GM19238 (cell line): Measurements from ENCODE around the gene DPPA4.
"Not testable (repeated sequence)": the region's sequence is repeated elsewhere in the genome, so short reads cannot be mapped to it uniquely, and the experiment has no call there.

Source experiments
- DNase-seq: peaks from one replicate; pipeline ENCODE4 v3.0.0; 2011; ENCODE audit warnings: low spot score; ENCODE audit not compliant: insufficient read length

DPPA4 gene, protein sequence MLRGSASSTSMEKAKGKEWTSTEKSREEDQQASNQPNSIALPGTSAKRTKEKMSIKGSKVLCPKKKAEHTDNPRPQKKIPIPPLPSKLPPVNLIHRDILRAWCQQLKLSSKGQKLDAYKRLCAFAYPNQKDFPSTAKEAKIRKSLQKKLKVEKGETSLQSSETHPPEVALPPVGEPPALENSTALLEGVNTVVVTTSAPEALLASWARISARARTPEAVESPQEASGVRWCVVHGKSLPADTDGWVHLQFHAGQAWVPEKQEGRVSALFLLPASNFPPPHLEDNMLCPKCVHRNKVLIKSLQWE

DNA sequence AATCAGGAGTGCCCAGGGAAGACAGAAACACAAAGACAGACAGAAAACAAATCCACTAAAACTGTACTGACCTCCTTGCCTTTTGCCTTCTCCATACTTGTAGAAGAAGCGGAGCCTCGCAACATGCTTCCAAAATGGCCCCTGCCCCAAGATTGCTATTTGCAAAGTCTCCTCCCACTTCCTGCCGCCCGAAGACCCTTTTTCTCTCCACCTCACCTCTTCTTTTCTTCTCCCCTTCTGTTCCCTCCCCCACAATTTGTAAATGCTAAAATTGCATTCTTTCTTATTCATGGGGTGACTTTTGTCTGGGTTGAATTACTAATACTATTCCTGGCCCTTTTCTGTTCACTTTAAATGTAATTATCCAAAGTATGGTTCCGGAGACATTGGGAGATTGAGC lies at the start of gene DPPA4:
Gene DPPA4, minus strand, starts transcription at position 154 of the 400 bp plus-strand sequence. Its CDS starts 29 bp downstream, at position 125.
- DNase-seq, result no peak

DNA sequence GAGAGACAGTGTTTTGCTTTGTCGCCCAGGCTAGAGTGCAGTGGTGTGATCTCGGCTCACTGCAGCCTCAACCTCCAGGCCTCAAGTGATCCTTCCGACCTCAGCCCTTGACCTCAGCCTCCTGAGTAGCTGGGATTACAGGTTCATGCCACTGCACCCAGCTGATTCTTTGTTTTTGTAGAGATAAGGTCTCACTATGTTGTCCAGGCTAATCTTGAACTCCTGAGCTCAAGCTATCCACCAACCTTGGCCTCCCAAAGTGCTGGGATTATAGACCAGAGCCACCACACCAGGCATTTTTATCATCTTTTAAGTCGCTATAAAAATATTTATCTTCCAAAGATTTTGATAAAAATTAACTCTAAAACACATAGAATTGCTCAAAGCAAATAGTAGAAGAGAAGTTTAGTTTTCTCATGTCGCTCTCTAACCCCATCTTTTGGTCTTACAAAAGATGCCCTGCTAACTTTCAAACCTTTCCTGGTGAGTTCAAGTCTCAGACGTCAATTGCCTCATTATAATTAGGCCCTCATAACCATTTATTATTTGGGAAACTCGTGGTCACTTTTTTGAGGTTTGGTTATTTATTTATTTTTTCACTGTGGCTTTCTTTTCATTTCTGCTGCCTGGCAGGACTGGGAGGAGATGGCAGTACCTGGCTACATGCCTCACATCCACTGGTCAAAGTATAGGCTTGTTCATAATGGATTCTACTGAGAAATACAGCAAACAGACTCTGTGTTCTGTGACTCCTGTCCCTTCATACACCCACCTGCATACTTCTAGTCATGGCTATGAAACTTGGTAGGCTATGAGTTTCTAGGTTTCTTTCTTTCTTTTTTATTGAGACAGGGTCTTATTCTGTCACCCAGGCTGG lies 48.3 kb upstream of the DPPA4 start:
- DNase-seq, result no peak

DNA sequence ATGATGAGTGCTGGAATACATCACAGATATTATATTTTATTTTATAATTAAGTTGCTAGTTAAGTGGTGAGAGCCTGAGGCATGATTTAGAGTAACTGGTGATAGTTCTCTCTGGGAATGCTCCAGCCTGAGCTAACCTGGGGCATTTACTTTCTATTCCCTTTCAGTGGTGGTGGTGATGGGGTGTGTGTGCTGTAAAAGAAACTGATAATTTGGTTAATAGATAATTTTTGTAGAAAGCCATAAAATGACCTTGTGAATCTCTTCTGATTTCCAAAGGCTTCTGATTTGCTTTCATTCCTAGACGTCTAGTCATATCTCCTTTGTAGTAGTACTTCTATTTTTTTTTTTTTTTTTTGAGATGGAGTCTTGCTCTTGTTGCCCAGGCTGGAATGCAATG lies 46.8 kb upstream of the DPPA4 start:
- no peak for DNase-seq

DNA sequence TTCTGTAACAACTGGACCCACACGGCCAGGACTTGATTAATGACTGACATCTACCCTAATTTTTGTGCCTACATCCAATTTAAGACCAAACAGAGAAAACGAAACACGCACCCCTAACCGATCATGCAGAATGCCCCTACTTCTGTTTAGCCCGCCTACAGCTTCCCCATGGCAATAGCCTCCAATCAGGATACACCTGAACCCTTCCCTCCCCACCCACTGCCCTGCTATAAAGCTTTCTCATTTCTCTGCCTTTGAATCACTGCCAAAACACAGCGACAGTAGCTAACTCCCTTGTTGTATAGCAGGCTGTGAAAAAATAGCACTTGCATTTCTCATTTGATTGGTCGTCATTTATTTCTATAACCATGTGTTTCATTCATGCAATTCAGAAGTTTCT lies 45.2 kb upstream of the DPPA4 start:
- no peak for DNase-seq

DNA sequence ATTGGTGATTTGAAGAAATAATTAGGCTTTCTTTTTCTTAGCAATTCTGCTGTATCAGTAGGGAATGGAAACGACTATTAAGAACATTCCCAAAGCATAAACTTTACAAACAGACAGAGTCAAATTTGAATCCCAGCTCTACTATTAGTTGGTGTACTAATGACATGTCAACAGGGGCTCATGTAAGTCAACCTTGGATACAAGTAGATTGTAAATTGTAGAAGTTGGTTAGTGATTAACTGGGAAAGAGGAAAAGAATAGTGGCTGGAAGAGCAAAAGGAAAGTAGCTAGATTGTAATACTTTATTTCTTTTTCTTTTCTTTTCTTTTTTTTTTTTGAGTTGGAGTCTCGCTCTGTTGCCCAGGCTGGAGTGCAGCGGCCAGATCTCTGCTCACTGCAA lies 38.6 kb upstream of the DPPA4 start:
- no peak for DNase-seq

DNA sequence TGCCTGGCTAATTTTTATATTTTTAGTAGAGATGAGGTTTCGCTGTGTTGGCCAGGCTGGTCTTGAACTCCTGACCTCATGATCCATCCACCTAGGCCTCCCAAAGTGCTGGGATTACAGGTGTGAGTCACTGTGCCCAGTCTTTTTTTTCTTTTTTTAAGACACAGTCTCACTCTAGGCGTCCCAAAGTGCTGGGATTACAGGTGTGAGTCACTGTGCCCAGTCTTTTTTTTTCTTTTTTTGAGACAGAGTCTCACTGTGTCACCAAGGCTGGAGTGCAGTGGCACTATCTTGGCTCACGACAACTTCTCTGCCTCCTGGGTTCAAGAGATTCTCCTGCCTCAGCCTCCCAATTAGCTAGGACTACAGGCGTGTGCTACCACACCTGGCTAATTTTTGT lies 37.1 kb upstream of the DPPA4 start:
- not testable (repeated sequence) for DNase-seq

DNA sequence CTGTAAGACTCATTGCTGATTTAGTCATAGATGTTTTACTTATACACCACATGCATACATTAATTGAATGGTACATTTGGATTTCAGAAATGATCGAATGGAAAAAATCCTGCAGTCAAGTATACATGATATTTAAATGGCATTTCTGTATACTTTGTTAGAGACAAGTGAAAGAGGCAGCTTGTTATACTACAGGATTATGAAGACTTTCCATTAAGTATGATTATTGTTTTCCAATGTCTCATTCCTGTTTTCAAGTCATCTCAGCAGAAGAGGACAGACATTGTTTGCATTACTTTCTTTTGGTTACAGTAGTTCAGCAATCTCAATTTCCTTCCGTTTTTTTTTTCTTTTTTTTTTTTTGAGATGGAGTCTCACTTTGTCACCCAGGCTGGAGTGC lies 36.6 kb upstream of the DPPA4 start:
- DNase-seq, result no peak

DNA sequence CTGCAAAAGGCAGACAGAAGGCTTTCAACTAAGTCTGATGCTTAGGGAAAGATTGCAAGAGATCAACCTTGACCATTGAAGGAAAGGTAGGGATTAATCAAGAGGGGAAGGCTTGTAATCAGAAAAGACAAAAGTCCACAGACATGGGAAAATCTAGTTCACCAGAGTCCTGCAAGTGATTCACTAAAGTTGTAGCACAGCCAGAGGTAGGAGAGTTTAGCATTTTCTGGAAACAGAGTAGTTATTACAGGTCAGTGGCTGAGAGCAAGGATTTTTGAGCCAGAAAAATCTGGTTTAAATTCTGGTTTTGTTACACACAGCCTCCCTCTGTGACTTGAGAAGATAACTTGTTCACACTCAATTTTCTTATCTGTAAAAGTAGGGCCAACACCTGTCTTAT lies 35.3 kb upstream of the DPPA4 start:
- no peak for DNase-seq

DNA sequence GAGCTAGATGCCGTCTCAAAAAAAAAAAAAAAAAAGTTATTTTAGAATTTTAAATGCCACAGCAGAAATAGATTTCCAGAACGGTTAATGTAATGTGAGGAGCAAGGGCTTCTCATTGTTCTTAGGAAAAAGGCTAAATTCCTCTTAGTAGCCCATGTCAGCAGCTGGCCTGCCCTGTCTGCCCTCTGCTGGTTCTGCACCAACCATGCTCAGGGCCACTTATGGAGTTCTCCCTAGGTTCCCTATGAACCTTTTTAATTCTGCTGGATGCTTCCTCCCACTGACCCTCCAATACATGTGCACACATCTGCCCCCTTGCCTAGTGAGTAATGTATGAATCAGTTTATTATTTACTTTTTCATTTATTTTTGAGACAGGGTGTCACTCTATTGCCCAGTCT lies 32.2 kb upstream of the DPPA4 start:
- DNase-seq, result no peak

DNA sequence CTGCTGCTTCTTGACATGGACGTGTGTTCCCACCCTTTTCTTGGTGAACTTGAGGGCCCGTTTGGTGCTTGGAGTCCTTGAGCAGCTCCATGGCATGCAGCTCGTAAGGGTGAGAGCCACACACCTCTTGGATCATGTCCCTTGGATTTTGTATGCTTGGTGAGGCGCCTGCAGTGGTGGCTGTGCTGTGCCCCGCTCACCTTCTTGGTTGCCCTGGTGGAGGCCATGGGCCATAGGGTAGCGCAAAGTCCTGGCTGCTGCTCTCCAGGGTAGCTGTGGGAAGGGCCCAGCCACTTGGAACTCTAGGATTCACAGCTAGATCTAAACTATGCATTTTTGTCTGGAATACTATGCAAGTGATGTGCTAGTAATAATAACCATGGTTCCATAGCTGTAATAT lies 26.7 kb upstream of the DPPA4 start:
- DNase-seq, result no peak

DNA sequence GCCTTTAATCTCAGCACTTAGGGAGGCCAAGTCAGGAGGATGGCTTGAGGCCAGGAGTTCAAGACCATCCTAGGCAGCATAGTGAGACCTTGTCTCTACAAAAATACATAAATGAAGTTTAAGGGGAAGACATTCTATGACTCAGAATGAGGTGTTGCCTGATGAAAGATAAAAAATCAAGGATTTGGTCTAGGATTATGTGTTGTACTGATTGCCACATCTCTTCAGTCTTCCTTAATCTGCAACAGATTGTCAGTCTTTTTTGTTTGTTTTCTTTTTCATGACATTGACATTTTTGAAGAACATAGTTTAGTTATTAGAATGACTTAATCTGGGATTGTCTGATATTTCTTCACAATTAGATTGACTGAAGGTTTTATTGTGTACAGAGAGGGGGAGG lies 26.3 kb upstream of the DPPA4 start:
- DNase-seq, result no peak

DNA sequence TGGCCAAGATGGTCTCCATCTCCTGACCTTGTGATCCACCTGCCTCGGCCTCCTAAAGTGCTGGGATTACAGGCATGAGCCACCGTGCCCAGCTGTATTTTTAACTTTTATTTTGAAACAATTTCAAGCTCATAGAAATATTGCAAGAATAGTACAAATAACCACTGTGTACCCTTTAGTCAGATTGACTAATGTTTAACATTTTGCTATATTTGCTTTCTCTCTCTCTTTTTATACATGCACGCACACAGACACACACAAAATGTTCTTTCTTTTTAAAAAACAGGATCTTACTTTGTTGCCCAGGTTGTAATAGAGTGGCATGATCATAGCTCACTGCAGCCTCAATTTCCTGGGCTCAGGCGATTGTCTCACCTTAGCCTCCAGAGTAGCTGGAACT lies 25.5 kb upstream of the DPPA4 start:
- DNase-seq, result no peak

DNA sequence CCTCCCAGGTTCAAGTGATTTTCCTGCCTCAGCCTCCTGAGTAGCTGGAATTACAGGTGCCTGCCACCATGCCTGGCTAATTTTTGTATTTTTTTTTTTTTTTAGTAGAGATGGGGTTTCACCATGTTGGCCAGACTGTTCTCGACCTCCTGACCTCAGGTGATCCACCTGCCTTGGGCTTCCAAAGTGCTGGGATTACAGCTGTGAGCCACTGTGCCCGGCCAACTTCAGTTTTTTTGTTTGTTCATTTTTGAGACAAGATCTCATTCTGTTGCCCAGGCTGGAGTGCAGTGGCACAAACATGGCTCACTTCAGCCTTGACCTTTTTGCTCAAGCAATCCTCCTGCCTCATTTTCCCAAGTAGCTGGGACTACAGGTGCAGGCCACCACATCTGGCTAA lies 21.5 kb upstream of the DPPA4 start:
- DNase-seq, result not testable (repeated sequence)

DNA sequence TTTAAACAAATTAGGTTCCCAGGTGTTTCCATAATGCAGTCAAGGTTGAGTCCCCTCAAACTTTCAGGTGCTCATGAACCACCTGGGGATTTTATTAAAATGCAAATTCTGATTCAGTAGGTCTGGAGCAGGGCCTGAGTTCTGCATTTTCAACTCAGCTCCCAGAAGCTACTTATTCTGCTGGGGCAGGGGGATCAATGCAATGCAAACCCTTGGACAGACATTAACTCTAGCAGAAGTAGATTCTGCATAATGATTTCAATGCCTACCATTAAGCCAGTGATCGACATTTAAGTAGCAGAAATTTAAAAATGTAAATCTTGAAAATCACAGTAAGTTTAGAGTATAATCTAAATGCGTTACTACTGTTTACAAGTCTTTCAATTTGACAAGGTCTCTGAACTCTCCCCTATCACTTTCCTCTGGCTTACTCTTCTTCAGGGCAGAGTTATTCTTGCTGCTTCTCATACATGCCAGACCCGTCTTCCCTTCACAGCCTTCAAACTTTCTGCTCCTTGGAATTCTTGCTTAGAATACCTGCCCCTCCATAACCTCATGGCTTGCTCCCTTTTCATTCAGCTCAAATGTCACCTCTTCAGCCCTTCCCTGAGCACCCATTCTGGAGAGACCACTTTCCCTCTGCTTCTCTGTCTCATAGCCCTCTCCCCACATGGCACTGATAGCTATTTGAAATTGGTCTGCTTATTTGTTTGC lies 19.3 kb upstream of the DPPA4 start:
- DNase-seq, result no peak

DNA sequence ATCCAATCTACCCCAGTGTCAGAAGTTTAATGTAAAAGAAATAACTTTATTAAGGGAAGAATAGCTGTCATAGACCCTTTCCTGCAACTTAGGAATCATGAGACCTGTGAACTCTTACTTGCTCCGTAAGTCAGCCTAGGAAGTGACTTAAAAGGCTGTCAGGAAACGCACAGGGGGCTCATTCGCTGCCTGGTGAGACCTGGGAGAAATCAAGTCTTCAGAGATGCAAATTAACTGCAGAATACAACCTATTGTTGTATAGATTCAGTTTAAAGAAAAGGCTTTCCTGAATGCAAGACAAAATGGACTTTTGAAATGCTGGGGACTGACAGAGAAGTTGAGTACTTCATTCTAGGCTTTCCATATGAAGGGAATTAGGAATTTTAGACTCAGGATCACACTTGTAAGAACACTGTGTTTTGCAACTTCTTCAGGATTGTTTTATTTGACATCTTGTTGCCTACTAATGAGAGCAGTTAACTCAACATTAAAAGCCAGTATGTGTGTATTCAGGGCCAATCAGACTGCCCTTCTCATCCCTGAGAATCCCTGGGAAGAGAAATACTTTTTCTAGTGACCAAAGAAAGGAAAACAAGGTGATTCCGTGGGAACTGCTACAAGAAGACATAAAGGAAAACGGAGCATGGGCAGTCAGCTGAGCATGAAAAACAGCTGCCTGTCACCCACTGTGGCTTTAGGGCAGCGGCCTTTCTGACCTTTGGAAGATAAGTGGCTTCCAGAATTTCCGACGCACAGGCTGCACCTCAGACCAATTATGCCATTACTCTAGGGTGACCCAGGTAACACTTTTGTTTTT lies 18.5 kb upstream of the DPPA4 start:
- DNase-seq, result no peak

DNA sequence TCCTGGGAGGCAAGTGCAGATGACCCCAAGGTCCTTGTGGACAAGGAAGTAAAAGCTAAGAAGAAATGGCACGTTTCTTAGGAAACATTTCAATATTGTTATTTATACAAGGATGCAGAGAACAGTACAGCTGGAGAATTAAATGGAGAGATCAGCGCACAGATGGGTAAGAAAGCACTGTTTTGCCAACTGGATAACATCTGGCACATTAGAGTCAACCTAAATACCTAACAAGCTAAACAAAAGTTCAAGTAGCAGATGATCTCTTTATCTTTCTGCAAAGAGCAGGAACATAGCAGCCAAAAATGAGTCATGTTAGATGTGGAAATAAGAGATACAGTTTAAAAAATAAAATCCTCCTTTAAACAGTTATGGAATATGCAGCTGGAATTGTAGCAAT lies 15.7 kb upstream of the DPPA4 start:
- DNase-seq, result no peak

DNA sequence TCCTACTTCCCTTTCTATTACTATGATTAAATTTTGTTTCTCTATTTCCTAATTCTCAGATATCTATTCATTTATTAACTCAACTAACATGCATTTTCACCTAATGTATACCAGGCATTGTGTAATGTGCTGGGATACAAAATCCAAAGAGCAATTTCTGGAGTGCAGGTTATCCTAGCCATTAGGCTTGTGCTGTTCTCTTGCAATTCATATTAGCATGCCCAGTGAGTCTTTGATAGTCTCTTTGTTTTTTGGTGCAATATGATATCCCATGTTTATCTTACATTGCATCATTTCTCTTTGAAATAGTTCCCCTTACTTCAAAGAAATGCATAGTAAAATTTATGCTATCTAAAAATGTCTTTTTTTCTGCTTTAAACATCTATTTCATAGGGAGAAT lies 13.9 kb upstream of the DPPA4 start:
- DNase-seq, result no peak

DNA sequence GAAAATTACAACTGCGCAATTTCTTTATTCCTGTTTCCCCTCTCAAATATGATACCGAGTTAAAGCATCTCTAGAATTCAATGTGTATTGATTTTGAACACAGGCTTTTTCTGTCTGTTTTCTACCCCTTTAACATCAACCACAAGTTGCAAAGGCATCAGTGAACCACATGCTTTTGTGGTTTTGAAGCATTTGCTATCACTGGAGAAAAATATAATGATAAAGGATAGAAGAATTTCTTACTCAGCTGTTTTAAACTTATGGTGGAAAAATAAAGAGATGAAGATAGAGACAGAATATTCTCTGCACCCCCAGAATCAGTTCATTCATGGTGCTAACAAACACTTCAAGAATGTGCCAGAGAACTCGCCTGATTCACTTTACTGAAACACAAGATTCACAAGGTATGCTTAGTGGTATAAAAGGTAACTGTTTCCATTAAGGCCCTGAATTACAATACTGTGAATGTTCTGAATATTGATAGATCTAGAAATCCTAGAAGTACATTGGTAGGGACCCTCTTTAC lies 9.5 kb upstream of the DPPA4 start:
- no peak for DNase-seq

DNA sequence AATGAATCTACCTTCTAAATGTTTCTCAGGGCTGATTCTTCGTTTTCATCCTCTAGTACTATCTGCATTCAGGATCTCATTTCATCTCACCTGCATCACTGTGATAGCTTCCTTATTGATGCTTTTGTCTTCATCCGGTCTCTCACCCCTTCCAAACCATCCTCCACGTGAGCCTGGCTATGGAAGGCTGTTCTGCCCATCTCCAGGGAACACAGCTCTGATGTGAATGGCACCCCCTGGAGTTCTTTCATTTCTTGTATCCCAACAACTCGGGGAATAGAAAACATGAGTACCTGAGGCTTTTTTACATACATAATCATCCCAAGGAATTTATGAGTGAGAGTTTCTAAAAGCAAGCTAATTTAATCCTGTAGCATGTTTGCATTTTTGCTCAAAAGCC lies 8.8 kb upstream of the DPPA4 start:
- DNase-seq, result no peak

DNA sequence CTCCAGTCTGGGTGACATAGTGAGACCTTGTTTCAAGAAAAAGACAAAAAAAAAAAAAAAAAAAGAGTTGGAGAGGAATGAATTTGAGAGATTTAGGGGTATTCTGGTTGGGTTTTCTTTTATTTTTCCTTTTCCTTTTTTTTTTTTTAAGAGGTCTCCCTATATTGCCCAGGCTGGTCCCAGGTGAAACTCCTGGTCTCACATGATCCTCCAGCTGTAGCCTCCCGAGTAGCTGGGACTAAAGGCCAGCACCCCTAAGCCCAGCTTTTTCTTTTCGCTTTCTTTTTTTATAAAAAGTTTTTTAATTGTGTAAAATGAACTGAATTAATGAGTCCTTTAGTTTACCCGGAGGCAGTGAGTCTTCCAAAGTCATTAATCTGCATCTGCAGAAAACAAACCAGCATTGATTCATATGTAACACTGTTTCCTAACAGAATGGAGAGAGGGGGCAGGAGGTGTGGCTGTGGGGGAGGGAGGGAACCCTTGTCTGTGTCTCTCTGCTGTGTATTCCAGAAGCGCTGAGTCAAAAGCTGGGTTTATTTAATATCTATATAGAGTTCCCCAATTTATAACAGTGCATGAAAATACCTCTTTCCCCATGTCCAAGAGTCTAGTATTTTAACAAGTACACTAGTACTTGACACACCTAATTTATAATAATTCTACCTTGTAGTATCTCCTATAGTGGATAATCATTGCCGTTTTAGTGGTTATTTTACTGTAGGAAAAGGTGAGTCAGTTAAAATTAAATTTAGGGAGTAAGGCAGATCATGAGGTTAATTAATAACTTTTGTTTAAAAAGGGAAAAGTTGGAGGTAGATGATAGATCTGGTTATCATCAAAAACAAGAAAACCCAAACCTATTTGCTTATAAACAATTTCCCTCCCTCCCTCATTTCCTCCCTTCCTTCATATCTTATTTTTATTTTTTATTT lies 2.6 kb upstream of the DPPA4 start:
- DNase-seq, result no peak
